Heart left ventricle (tissue), 13 donors: Measurements from ENCODE around the gene RAX2.

Experiments
- CTCF ChIP-seq, 12 donors: fragments of 200-600 bp; sonication (generic) in 4 of 12; IDR thresholded peaks; one replicate each; pipeline versions ENCODE4 v1.5.0 to v1.8.0; 2018 to 2022; ENCODE audit warnings: antibody characterized with exemption in 12 of 12, mild to moderate bottlenecking in 5 of 12
- POLR2A ChIP-seq, 2 donors: fragments of 450-650 bp; IDR thresholded peaks; one replicate each; pipeline ENCODE4 v1.6.1; 2017; ENCODE audit warnings: antibody characterized with exemption in 2 of 2, mild to moderate bottlenecking in 2 of 2, moderate library complexity in 2 of 2
- donor health status: ischemic (EF 13 %, LVEDD 7.1; RV severe dilation, severe dysfunction).
- donor health status: DM: no; HTN: yes; CAD: no.
- donor health status: DM: no; HTN: no; CAD: no.
- donor health status: ischemic (EF 25% LVEDD 6.9; RV normal size, moderate dysfunction).
- donor health status: ischemic (EF 25% LVEDD 5.7; RV mildly dilated, moderate dysfunction).
- donor health status: ischemic (EF 35%, LVEDD 5.7; RV mildly dilated, moderate dysfunction).
- donor health status: nonischemic (EF 11% LVEDD 7.7; RV severe dilation, severe dysfunction).
- donor health status: DM: yes; HTN: yes; CAD: no.
- donor health status: PGD.
- donor health status: ischemic (EF 29% LVEDD 5.4; RV normal size, mild dysfunction).
- donor health status: nonischemic (EF 23%, LVEDD 6.1; RV moderate dilation, normal function).

- TF ChIP-seq CTCF (IDR thresholded peaks at IDR 0.05) (peak in 1 of 12 donors; percentile 7), POLR2A (IDR thresholded peaks at IDR 0.05) (no peak)
Measured at GRCh38 chr19:3808420-3809143, 36.6 kb upstream of the RAX2 start.
